RWPE2 (cell line): Measurements from ENCODE around the gene SUSD1.

ENCODE experiments used
- ATAC-seq: fragments of 200-7000 bp; cut with Tn5 transposase; 3 replicates; pipeline ENCODE4 v1.9.1; 2021; ENCODE audit warnings: low read depth
- DNase-seq: peaks from one replicate; pipeline ENCODE4 v3.0.0-alpha.2; 2020; ENCODE audit warnings: low spot score
- H3K27ac ChIP-seq: fragments of 450-650 bp; 2 replicates; pipeline ENCODE4 v1.5.1; 2017; ENCODE audit warnings: mild to moderate bottlenecking; ENCODE audit not compliant: poor library complexity, severe bottlenecking
- H3K27me3 ChIP-seq: fragments of 250-450 bp; sonication (Bioruptor Pico); 2 replicates; pipeline ENCODE4 v1.5.1; 2021; ENCODE audit warnings: mild to moderate bottlenecking, moderate library complexity; ENCODE audit not compliant: insufficient read depth, poor library complexity, severe bottlenecking
- H3K36me3 ChIP-seq: fragments of 250-450 bp; sonication (Bioruptor Pico); 2 replicates; pipeline ENCODE4 v1.5.1; 2020; ENCODE audit warnings: low read depth, mild to moderate bottlenecking, moderate library complexity
- H3K4me1 ChIP-seq: fragments of 250-450 bp; sonication (Bioruptor Pico); 2 replicates; pipeline ENCODE4 v1.5.1; 2021; ENCODE audit warnings: mild to moderate bottlenecking, moderate library complexity; ENCODE audit not compliant: insufficient read depth, poor library complexity, severe bottlenecking
- H3K4me3 ChIP-seq: fragments of 250-450 bp; sonication (Bioruptor Pico); 2 replicates; pipeline ENCODE4 v1.5.1; 2021; ENCODE audit warnings: mild to moderate bottlenecking, moderate library complexity; ENCODE audit not compliant: severe bottlenecking
- H3K9me3 ChIP-seq: fragments of 250-450 bp; sonication (Bioruptor Pico); 2 replicates; pipeline ENCODE4 v1.5.1; 2021; ENCODE audit warnings: mild to moderate bottlenecking, moderate library complexity; ENCODE audit not compliant: severe bottlenecking
- CTCF ChIP-seq: fragments of 450-650 bp; IDR thresholded peaks from one replicate; pipeline ENCODE4 v1.5.1; 2017; ENCODE audit warnings: mild to moderate bottlenecking, moderate library complexity; ENCODE audit not compliant: poor library complexity, severe bottlenecking

SUSD1 gene

DNA sequence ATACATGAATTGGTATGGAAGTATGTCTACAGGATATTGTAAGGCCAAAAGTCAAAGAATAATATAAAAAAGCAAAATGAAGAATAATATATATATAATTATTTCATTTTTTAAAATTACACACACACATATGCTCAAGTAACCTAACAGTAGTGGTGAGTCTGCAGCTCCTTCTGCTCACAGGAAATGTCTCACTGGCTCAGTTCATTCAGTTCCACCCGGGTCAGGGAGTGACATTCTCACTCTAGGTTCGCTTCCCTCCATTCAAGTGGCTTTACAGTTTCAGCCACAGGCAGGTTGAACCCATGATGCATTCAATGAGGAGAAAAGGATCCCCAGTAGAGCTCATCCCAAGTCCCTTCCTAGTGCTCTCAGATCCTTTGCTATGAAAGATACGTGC, 90.8 kb downstream of the SUSD1 start:
- Histone ChIP-seq H3K36me3 (no peaks in the 10 kb centered on the region), H3K9me3 (peaks cover 4% of the 10 kb centered on the region), H3K4me3 (no peak overlapping the region), H3K27ac (no peak overlapping the region), H3K4me1 (no peaks in the 10 kb centered on the region), H3K27me3 (no peaks in the 10 kb centered on the region)
- no peak for DNase-seq
- no peak for TF ChIP-seq CTCF
- no peak for ATAC-seq

DNA sequence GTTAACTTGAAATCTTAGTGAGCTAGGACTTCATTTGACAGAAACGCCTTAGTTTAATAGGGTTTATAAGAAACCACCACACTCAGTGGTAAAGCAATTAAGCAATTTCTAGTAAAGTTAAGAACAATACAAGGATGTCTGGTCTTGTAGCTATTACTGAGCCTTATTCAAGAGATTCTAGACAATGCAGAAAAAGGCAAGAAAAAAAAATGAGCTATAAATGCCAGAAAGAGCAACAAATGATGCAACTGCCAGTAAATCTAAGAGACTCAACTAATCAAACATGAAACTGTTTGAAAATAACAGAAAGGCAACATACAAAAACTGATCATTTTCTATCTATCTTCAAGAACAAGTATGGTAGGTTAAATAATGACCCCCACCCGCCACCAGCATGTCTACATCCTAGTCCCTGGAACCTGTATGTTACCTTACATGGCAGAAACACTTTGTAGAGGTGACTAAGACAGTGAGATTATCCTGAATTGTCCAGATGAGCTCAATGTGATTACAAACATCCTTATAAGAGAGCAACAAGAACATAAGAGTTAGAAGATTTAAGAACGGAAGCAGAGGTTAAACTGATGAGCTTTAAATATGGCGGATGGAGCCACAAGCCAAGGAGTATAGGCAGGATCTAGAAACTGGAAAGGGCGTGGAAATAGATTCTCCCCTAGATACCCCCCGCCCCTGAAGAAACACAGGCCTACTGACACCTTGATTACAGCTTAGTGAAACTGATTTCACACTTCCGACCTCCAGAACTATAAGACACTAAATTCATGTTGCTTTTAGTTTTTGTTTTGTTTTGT, 93.0 kb downstream of the SUSD1 start:
- no peak overlapping the region for H3K4me3 ChIP-seq
- H3K9me3 ChIP-seq: no peaks in the 10 kb centered on the region
- H3K27me3 ChIP-seq: no peaks in the 10 kb centered on the region
- TF ChIP-seq CTCF: no peak
- DNase-seq (no peak), ATAC-seq (no peak)
- H3K4me1 ChIP-seq: no peaks in the 10 kb centered on the region
- H3K36me3 ChIP-seq: no peaks in the 10 kb centered on the region
- H3K27ac ChIP-seq: no peak overlapping the region

- Histone ChIP-seq H3K36me3 (no peaks in the 10 kb centered on the region), H3K9me3 (no peaks in the 10 kb centered on the region), H3K4me1 (no peaks in the 10 kb centered on the region), H3K27ac (no peak overlapping the region), H3K27me3 (no peaks in the 10 kb centered on the region), H3K4me3 (no peak overlapping the region)
- no peak for TF ChIP-seq CTCF
- no peak for ATAC-seq
- DNase-seq: no peak
Measured at GRCh38 chr9:112080831-112081542, 94.1 kb downstream of the SUSD1 start.

DNA sequence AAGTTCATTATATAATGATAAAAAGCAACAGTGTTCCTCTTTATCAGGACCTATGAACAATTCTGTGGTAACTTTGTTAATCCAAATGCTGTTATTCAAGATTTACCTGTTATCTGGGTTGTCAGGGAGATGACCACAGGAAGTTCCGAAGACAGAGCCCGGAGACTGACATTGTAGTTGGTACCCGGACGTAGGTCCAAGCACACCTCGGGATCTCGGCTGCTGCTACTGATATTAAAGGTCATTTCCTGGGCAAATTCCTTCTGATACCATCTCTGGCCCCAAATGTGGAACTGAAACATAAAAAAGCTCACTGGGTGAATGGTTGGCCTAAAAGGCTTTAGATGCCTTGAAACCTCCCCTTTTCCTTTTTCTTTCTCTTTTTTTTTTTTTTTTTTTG, 96.7 kb downstream of the SUSD1 start:
- no peaks in the 10 kb centered on the region for H3K4me1 ChIP-seq
- H3K36me3 ChIP-seq: no peaks in the 10 kb centered on the region
- no peak overlapping the region for H3K4me3 ChIP-seq
- DNase-seq: no peak
- no peak overlapping the region for H3K27ac ChIP-seq
- no peaks in the 10 kb centered on the region for H3K27me3 ChIP-seq
- ATAC-seq: no peak
- no peak for TF ChIP-seq CTCF
- H3K9me3 ChIP-seq: no peaks in the 10 kb centered on the region

- Histone ChIP-seq H3K27ac (no peak overlapping the region), H3K27me3 (no peaks in the 10 kb centered on the region), H3K36me3 (no peaks in the 10 kb centered on the region), H3K9me3 (no peaks in the 10 kb centered on the region), H3K4me3 (no peak overlapping the region), H3K4me1 (no peaks in the 10 kb centered on the region)
- no peak for TF ChIP-seq CTCF
- no peak for DNase-seq
- no peak for ATAC-seq
Measured at GRCh38 chr9:112076814-112077213, 98.3 kb downstream of the SUSD1 start.
